Astrocyte (in vitro differentiated cells and primary cell): ENCODE results near the gene POC1B. TPM values are rescaled to one million over a fixed set of nuclear protein-coding genes. Genes with fewer than 3 reads are reported as not detected.

Experiments used
- DNase-seq: peaks from one replicate; pipeline ENCODE4 v3.0.0-alpha.2; 2010; ENCODE audit warnings: low read depth
- FAIRE-seq: peaks from 2 replicates; lab custom pipeline; 2011; peaks lifted over from hg19 to GRCh38; lab: Jason Lieb, UNC
- H2AFZ ChIP-seq: 2 replicates; pipeline ENCODE4 v1.6.0; 2012; ENCODE audit warnings: low read depth, low read length, inconsistent platforms
- H3K27ac ChIP-seq: 2 replicates; pipeline ENCODE4 v1.5.1; 2011; ENCODE audit warnings: low read depth, low read length, inconsistent platforms
- H3K27me3 ChIP-seq: 2 replicates; pipeline ENCODE4 v1.6.0; 2011; ENCODE audit warnings: low read length, inconsistent platforms; ENCODE audit not compliant: insufficient read depth
- H3K36me3 ChIP-seq: 2 replicates; pipeline ENCODE4 v1.5.1; 2011; ENCODE audit warnings: low read length, inconsistent platforms; ENCODE audit not compliant: insufficient read depth
- H3K4me1 ChIP-seq: 2 replicates; pipeline ENCODE4 v1.5.1; 2011; ENCODE audit warnings: low read length, inconsistent platforms; ENCODE audit not compliant: insufficient read depth
- H3K4me2 ChIP-seq: 2 replicates; pipeline ENCODE4 v1.6.0; 2012; ENCODE audit warnings: low read length, inconsistent platforms
- H3K4me3 ChIP-seq: 2 replicates; pipeline ENCODE4 v1.5.1; 2011; ENCODE audit warnings: low read depth, mild to moderate bottlenecking, low read length, inconsistent platforms; ENCODE audit not compliant: insufficient read depth
- H3K79me2 ChIP-seq: 2 replicates; pipeline ENCODE4 v1.6.0; 2012; ENCODE audit warnings: mild to moderate bottlenecking, low read length, inconsistent platforms; ENCODE audit not compliant: insufficient read depth
- H3K9ac ChIP-seq: 2 replicates; pipeline ENCODE4 v1.6.0; 2012; ENCODE audit warnings: mild to moderate bottlenecking, low read length, inconsistent platforms
- H3K9me3 ChIP-seq: 2 replicates; pipeline ENCODE4 v1.5.1; 2012; ENCODE audit warnings: low read depth, mild to moderate bottlenecking, low read length, inconsistent platforms; ENCODE audit not compliant: insufficient read depth
- H4K20me1 ChIP-seq: 2 replicates; pipeline ENCODE4 v1.6.0; 2012; ENCODE audit warnings: low read length, inconsistent platforms; ENCODE audit not compliant: insufficient read depth
- H3K27ac Mint-ChIP-seq: one replicate; pipeline ENCODE4 v1.8.0; 2021; ENCODE audit warnings: mild to moderate bottlenecking, mixed read lengths; ENCODE audit not compliant: unreplicated experiment
- H3K27me3 Mint-ChIP-seq: one replicate; pipeline ENCODE4 v1.8.0; 2021; ENCODE audit warnings: low read depth, mixed read lengths; ENCODE audit not compliant: unreplicated experiment
- H3K36me3 Mint-ChIP-seq: one replicate; pipeline ENCODE4 v1.8.0; 2021; ENCODE audit warnings: low read depth, mixed read lengths; ENCODE audit not compliant: unreplicated experiment
- H3K4me1 Mint-ChIP-seq: one replicate; pipeline ENCODE4 v1.8.0; 2021; ENCODE audit warnings: low read depth, mixed read lengths; ENCODE audit not compliant: unreplicated experiment
- H3K4me3 Mint-ChIP-seq: one replicate; pipeline ENCODE4 v1.8.0; 2021; ENCODE audit warnings: mild to moderate bottlenecking, moderate library complexity, mixed read lengths; ENCODE audit not compliant: unreplicated experiment
- H3K9me3 Mint-ChIP-seq: one replicate; pipeline ENCODE4 v1.8.0; 2021; ENCODE audit warnings: mild to moderate bottlenecking, mixed read lengths; ENCODE audit not compliant: unreplicated experiment
- EZH2 ChIP-seq: IDR thresholded peaks from 2 replicates; pipeline ENCODE4 v1.6.1; 2012; ENCODE audit warnings: mild to moderate bottlenecking, low read length, inconsistent platforms; ENCODE audit not compliant: insufficient read depth
- total RNA-seq: library from RNA; stranded (reverse); gene quantifications from 2 replicates; pipeline ENCODE4 v1.2.1, GENCODE V29; 2021
- TF ChIP-seq, protein P1 (sequence below): IDR thresholded peaks from 2 replicates; pipeline ENCODE4 v1.5.1; 2011; ENCODE audit warnings: low read depth, mild to moderate bottlenecking, inconsistent platforms, low read length, moderate library complexity; ENCODE audit not compliant: insufficient read depth

POC1B gene
- total RNA-seq, 1 donor from 2014 or later = 10.6 TPM

DNA sequence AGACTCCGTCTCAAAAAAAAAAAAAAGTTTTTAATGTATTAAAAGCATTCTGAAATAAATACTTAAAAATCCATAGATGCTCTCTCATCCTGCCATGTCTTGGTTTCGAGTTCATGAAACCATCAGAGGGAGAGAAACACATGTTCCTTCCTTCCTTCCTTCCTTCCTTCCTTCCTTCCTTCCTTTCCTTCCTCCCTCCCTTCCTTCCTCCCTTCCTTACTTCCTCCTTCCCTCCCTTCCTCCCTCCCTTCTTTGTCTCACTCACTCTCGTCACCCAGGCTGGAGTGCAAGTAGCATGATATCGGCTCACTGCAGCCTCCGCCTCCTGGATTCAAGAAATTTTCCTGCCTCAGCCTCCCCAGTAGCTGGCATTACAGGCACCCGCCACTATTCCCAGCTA lies 113.2 kb downstream of the POC1B start:
- no peak overlapping the region for H3K4me2 ChIP-seq
- FAIRE-seq (no peak), DNase-seq (no peak)
- no peak overlapping the region for H3K4me3 ChIP-seq
- H3K4me1 Mint-ChIP-seq = peaks cover 10% of the 10 kb centered on the region
- no peak overlapping the region for H3K4me3 Mint-ChIP-seq
- H3K79me2 ChIP-seq = no peaks in the 10 kb centered on the region
- no peaks in the 10 kb centered on the region for H3K9me3 ChIP-seq
- no peak overlapping the region for H3K27ac Mint-ChIP-seq
- TF ChIP-seq, protein P1, sequence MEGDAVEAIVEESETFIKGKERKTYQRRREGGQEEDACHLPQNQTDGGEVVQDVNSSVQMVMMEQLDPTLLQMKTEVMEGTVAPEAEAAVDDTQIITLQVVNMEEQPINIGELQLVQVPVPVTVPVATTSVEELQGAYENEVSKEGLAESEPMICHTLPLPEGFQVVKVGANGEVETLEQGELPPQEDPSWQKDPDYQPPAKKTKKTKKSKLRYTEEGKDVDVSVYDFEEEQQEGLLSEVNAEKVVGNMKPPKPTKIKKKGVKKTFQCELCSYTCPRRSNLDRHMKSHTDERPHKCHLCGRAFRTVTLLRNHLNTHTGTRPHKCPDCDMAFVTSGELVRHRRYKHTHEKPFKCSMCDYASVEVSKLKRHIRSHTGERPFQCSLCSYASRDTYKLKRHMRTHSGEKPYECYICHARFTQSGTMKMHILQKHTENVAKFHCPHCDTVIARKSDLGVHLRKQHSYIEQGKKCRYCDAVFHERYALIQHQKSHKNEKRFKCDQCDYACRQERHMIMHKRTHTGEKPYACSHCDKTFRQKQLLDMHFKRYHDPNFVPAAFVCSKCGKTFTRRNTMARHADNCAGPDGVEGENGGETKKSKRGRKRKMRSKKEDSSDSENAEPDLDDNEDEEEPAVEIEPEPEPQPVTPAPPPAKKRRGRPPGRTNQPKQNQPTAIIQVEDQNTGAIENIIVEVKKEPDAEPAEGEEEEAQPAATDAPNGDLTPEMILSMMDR = no peak
- no peak for TF ChIP-seq EZH2
- H2AFZ ChIP-seq = no peak overlapping the region
- no peaks in the 10 kb centered on the region for H3K9me3 Mint-ChIP-seq
- peaks cover 1% of the 10 kb centered on the region for H3K36me3 Mint-ChIP-seq
- H4K20me1 ChIP-seq = no peaks in the 10 kb centered on the region
- H3K27ac ChIP-seq = no peak overlapping the region
- peaks cover 3% of the 10 kb centered on the region for H3K4me1 ChIP-seq
- no peak overlapping the region for H3K9ac ChIP-seq
- no peaks in the 10 kb centered on the region for H3K27me3 ChIP-seq
- H3K27me3 Mint-ChIP-seq = no peaks in the 10 kb centered on the region
- no peaks in the 10 kb centered on the region for H3K36me3 ChIP-seq

DNA sequence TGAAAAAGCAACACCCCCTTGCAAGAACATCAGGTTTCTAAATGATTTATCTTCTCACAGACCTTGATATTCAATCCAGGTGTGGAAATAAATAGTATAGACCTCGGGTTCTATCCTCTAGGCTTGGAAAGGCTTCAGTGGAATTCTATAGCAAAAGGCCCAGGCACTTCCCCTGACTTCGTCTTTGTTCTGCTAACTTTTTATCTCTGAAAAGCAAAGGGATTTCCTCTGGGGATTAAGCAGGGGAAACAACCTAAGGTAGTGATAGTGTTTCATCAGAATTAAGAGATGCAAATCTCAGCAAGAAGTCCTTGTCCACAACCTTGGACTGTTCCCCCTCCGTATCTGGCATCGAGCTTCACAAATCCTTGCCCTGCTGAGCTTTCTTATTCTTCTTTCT lies 114.0 kb downstream of the POC1B start:
- FAIRE-seq (no peak), DNase-seq (no peak)
- Histone ChIP-seq H3K27me3 (no peaks in the 10 kb centered on the region), H3K79me2 (no peaks in the 10 kb centered on the region), H3K9ac (no peak overlapping the region), H3K4me1 (peaks cover 3% of the 10 kb centered on the region), H3K4me3 (no peak overlapping the region), H3K36me3 (no peaks in the 10 kb centered on the region), H3K27ac (no peak overlapping the region), H3K9me3 (no peaks in the 10 kb centered on the region), H4K20me1 (no peaks in the 10 kb centered on the region), H2AFZ (no peak overlapping the region), H3K4me2 (no peak overlapping the region)
- H3K4me3 Mint-ChIP-seq = no peak overlapping the region
- H3K9me3 Mint-ChIP-seq = no peaks in the 10 kb centered on the region
- H3K27ac Mint-ChIP-seq = no peak overlapping the region
- H3K27me3 Mint-ChIP-seq = no peaks in the 10 kb centered on the region
- TF ChIP-seq EZH2 = no peak
- TF ChIP-seq, protein P1 = no peak
- H3K4me1 Mint-ChIP-seq = peaks cover 10% of the 10 kb centered on the region
- peaks cover 1% of the 10 kb centered on the region for H3K36me3 Mint-ChIP-seq

DNA sequence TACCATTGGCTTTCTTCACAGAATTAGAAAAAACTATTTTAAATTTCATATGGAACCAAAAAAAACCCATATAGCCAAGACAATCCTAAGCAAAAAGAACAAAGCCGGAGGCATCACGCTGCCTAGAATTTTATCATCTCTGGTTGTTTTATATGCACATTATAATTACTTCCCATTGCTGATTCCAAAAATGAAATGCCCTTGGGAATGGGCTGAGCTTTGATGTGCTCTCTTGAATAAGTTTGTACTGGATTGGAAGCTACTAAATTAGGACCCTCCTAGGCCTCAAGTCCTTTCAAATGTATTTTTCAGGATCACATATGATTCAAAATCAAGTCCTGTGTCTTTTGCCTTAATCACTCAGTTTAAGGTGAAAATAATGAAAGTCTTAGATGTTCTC lies 114.6 kb downstream of the POC1B start:
- Histone ChIP-seq H3K9ac (no peak overlapping the region), H2AFZ (no peak overlapping the region), H3K27ac (no peak overlapping the region), H3K4me3 (no peak overlapping the region), H3K79me2 (no peaks in the 10 kb centered on the region), H4K20me1 (no peaks in the 10 kb centered on the region), H3K27me3 (no peaks in the 10 kb centered on the region), H3K4me2 (no peak overlapping the region), H3K9me3 (no peaks in the 10 kb centered on the region), H3K36me3 (no peaks in the 10 kb centered on the region), H3K4me1 (peaks cover 3% of the 10 kb centered on the region)
- Mint-ChIP-seq H3K36me3 (peaks cover 1% of the 10 kb centered on the region), H3K27me3 (no peaks in the 10 kb centered on the region), H3K4me1 (peaks cover 8% of the 10 kb centered on the region), H3K27ac (no peak overlapping the region), H3K4me3 (no peak overlapping the region), H3K9me3 (no peaks in the 10 kb centered on the region)
- FAIRE-seq (no peak), DNase-seq (no peak)
- no peak for TF ChIP-seq EZH2
- TF ChIP-seq, protein P1 = no peak
